HepG2 (cell line): ENCODE results near the gene ZMIZ1. TPM values are rescaled to one million over a fixed set of nuclear protein-coding genes. Genes with fewer than 3 reads are reported as not detected.

ENCODE experiments used
- AHDC1 ChIP-seq: sonication (generic); formaldehyde crosslinking; IDR thresholded peaks from 2 replicates; pipeline ENCODE4 v1.5.1; 2020; ENCODE audit warnings: mild to moderate bottlenecking, missing genetic modification reagents, borderline replicate concordance
- GATAD2A ChIP-seq: IDR thresholded peaks from 2 replicates; pipeline ENCODE4 v1.6.1; 2016
- HOXA3 ChIP-seq: sonication (generic); formaldehyde crosslinking; IDR thresholded peaks from 2 replicates; pipeline ENCODE4 v1.5.0; 2020; ENCODE audit warnings: missing genetic modification reagents
- POLR2A ChIP-seq, 2 experiments: IDR thresholded peaks; 2 replicates each; pipeline ENCODE4 v1.6.1; 2011; ENCODE audit warnings: low read depth in 2 of 2, low read length in 2 of 2, mild to moderate bottlenecking in 1 of 2, moderate library complexity in 1 of 2; ENCODE audit not compliant: insufficient read depth in 1 of 2
- PRDM10 ChIP-seq: sonication (generic); formaldehyde crosslinking; IDR thresholded peaks from 2 replicates; pipeline ENCODE4 v1.4.0; 2020; ENCODE audit warnings: low read depth, missing genetic modification reagents
- RAD21 ChIP-seq: fragments of 450-650 bp; formaldehyde crosslinking; IDR thresholded peaks from 2 replicates; pipeline ENCODE4 v1.5.0; 2020; ENCODE audit warnings: mild to moderate bottlenecking
- SKI ChIP-seq: fragments of 450-650 bp; IDR thresholded peaks from one replicate; pipeline ENCODE4 v1.6.1; 2018; ENCODE audit warnings: mild to moderate bottlenecking; ENCODE audit not compliant: partially characterized antibody
- SOX13 ChIP-seq, 3 experiments: fragments of 450-650 bp in 1 of 3; sonication (generic) in 1 of 3; formaldehyde crosslinking in 1 of 3; IDR thresholded peaks in 2 of 3; conservative IDR thresholded peaks in 1 of 3; 2 replicates each; pipeline versions ENCODE4 v1.5.0 to v1.6.1; 2016 to 2020; ENCODE audit warnings: antibody characterized with exemption in 1 of 3, mild to moderate bottlenecking in 1 of 3, missing compliant biosample characterization in 1 of 3, missing genetic modification reagents in 1 of 3, moderate library complexity in 1 of 3
- TBP ChIP-seq: sonication (generic); formaldehyde crosslinking; IDR thresholded peaks from 2 replicates; pipeline ENCODE4 v1.5.0; 2020; ENCODE audit warnings: missing genetic modification reagents
- THAP8 ChIP-seq: sonication (generic); formaldehyde crosslinking; IDR thresholded peaks from 2 replicates; pipeline ENCODE4 v1.5.1; 2020; ENCODE audit warnings: missing genetic modification reagents, mild to moderate bottlenecking, borderline replicate concordance
- THRA ChIP-seq: sonication (generic); formaldehyde crosslinking; IDR thresholded peaks from 2 replicates; pipeline ENCODE4 v1.4.0; 2020; ENCODE audit warnings: missing genetic modification reagents, borderline replicate concordance
- XRCC5 ChIP-seq: fragments of 200-400 bp; formaldehyde crosslinking; optimal IDR thresholded peaks from 2 replicates; pipeline ENCODE3; 2017; ENCODE audit warnings: mild to moderate bottlenecking, low read length
- ZFY ChIP-seq: sonication (generic); formaldehyde crosslinking; IDR thresholded peaks from 2 replicates; pipeline ENCODE4 v1.4.0; 2020; ENCODE audit warnings: missing genetic modification reagents
- ZNF326 ChIP-seq: sonication (generic); formaldehyde crosslinking; IDR thresholded peaks from 2 replicates; pipeline ENCODE4 v1.4.0; 2020; ENCODE audit warnings: missing genetic modification reagents, borderline replicate concordance
- ZNF331 ChIP-seq: sonication (generic); formaldehyde crosslinking; IDR thresholded peaks from 2 replicates; pipeline ENCODE4 v1.4.0; 2020; ENCODE audit warnings: missing genetic modification reagents
- polyA plus RNA-seq, 8 experiments: library from polyadenylated mRNA; depleted of rRNA in 3 of 8; stranded (reverse) in 7 of 8; unstranded in 1 of 8; fragments of >200 nt; fragmentation: Illumina TruSeq in 4 of 8; extraction: Trizol in 4 of 8; gene quantifications; 2 replicates each; pipeline versions ENCODE4 v1.2.1 to v1.2.3, GENCODE V29; 2011 to 2016; ENCODE audit warnings: low read depth in 4 of 8, missing spikeins in 1 of 8, mixed read lengths in 1 of 8; ENCODE audit not compliant: insufficient read depth in 1 of 8
- total RNA-seq, 5 experiments: library from RNA; depleted of rRNA; stranded (reverse); fragments of >200 nt; fragmentation: Illumina TruSeq; extraction: Trizol; gene quantifications; 2 replicates each; pipeline ENCODE4 v1.2.3, GENCODE V29; 2016; ENCODE audit warnings: low read depth in 1 of 5

The ZMIZ1 gene
- total and polyA plus RNA-seq, 2 of the 13 experiments (the other 11 are each of a cell fraction or from before 2014, with no cell fraction given) = 5.3 to 10.2 TPM

DNA sequence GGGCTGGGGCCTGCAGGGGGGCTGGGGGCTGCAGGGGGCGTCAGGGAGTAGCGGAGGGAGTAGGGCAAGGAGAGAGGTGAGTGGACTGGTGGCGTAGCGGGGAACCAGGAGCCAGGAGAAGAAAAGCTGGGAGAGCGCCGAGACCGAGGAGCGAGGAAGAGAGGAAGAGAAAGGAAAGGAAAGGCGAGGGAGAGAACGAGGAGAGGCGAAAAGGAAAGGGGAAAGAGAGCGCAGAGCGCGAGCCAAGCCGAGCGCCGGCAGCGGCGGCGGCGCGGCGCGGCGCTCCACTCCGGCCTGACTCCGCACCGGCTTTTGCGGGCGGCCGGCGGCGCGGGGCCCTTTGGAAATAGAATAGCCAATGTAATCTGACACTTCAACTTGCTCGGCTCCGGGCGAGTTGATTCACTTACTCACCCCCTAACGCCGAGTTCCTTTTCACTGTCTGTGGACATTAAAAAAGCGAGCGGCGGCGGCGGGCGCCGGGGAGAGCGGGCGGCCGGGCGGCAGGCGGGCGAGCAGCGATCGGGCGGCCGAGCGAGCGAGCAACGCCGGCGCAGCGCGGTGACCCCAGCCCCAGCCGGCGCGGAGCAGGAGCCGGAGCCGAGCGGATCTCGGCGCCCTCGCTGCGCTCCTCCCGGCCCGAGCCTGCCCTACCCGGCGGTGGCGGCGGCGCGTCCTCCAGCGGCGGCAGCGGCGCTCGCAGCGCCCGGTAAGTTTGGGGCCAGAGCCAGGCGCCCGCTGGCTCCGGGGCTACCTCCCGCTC is at the start of gene ZMIZ1 (continued):
- peak; percentile 90 for TF ChIP-seq SKI
- no peak for TF ChIP-seq TBP
- TF ChIP-seq POLR2A (IDR thresholded peaks at IDR 0.05; ENCODE audit: insufficient read depth in 1 of 2, low read depth in 2 of 2, low read length in 2 of 2) = peak in 1 of 2 experiments; percentile 71; a peak in 2 of 4 replicates
- peak; percentile 50 for TF ChIP-seq XRCC5
- TF ChIP-seq THRA (CRISPR knock-in tag) = 0 out of 2 replicates have a peak, but pooled peaks have one; percentile 20
- no peak for TF ChIP-seq ZNF326 (CRISPR knock-in tag)
- TF ChIP-seq HOXA3 (CRISPR knock-in tag) = peak; percentile 63; the same call in 1 of the 2 replicates
- TF ChIP-seq ZNF331 (CRISPR knock-in tag) = 0 out of 2 replicates have a peak, but pooled peaks have one; percentile 14
- no peak for TF ChIP-seq THAP8
- no peak for TF ChIP-seq AHDC1 (CRISPR knock-in tag)
- TF ChIP-seq GATAD2A (CRISPR knock-in tag) = 0 out of 2 replicates have a peak, but pooled peaks have one; percentile 29
- TF ChIP-seq SOX13 (IDR thresholded peaks at IDR 0.05) = no peak
- peak in 1 of 2 experiments; percentile 69; a peak in 2 of 4 replicates for TF ChIP-seq SOX13 (CRISPR knock-in tag; conservative IDR thresholded peaks at IDR 0.05 in 1 of 2, IDR thresholded peaks at IDR 0.05 in 1 of 2)
- peak; percentile 67 for TF ChIP-seq RAD21 (CRISPR knock-in tag)
- TF ChIP-seq ZFY = 0 out of 2 replicates have a peak, but pooled peaks have one; percentile 38
- TF ChIP-seq PRDM10 (CRISPR knock-in tag) = peak; percentile 82
